Stimulated activated naive CD4-positive, alpha-beta T cell (primary cell): ENCODE results near the gene INTS15.
A peak's percentile ranks its signal among the peaks of the same experiment; 100 is the strongest.
"Not testable (repeated sequence)": the region's sequence is repeated elsewhere in the genome, so short reads cannot be mapped to it uniquely, and the experiment has no call there.

Experiments
- DNase-seq, 6 experiments: peaks; one replicate each; lab custom pipeline; 2025; lab: John Stamatoyannopoulos, UW

INTS15 gene

GRCh38 chr7:6618621-6619020 lies 28.8 kb downstream of the INTS15 start:
- no peak for DNase-seq

GRCh38 chr7:6619961-6620360 lies 30.1 kb downstream of the INTS15 start:
- no peak for DNase-seq

GRCh38 chr7:6621195-6622133 lies 31.6 kb downstream of the INTS15 start:
- no peak for DNase-seq

- DNase-seq = no peak
Observed at GRCh38 chr7:6622134-6622710, 32.4 kb downstream of the INTS15 start.

- peak in 1 of 6 experiments; percentile 23 for DNase-seq
Observed at GRCh38 chr7:6623589-6624245, 33.9 kb downstream of the INTS15 start.

- no peak for DNase-seq
Observed at GRCh38 chr7:6624246-6624611, 34.4 kb downstream of the INTS15 start.

- DNase-seq = no peak
Observed at GRCh38 chr7:6628045-6628444, 38.2 kb downstream of the INTS15 start.

GRCh38 chr7:6630007-6630849 lies 40.4 kb downstream of the INTS15 start:
- no peak for DNase-seq

- DNase-seq = no peak
Observed at GRCh38 chr7:6631605-6632004, 41.8 kb downstream of the INTS15 start.

GRCh38 chr7:6634021-6634420 lies 44.2 kb downstream of the INTS15 start:
- no peak for DNase-seq

GRCh38 chr7:6634971-6635370 lies 45.1 kb downstream of the INTS15 start:
- DNase-seq = not testable (repeated sequence)

GRCh38 chr7:6636741-6637543 lies 47.1 kb downstream of the INTS15 start, which contains the start of gene ZNF316:
TSS of gene ZNF316 (plus strand) at chr7:6637318. CDS start at chr7:6642410, 5,092 bp downstream.
- DNase-seq = peak in 5 of 6 experiments; percentile 22 to 45 (median 32)

GRCh38 chr7:6637544-6638229 lies 47.9 kb downstream of the INTS15 start:
- peak; percentile 15 to 60 (median 37) for DNase-seq

- DNase-seq = no peak
Observed at GRCh38 chr7:6639032-6639431, 49.2 kb downstream of the INTS15 start.

GRCh38 chr7:6639627-6640026 lies 49.8 kb downstream of the INTS15 start:
- no peak for DNase-seq

- no peak for DNase-seq
Observed at GRCh38 chr7:6640246-6640721, 50.5 kb downstream of the INTS15 start.

- no peak for DNase-seq
Observed at GRCh38 chr7:6641305-6642035, 51.6 kb downstream of the INTS15 start.

- DNase-seq = no peak
Observed at GRCh38 chr7:6642239-6642839, 52.5 kb downstream of the INTS15 start.
